ENCODE results near the gene RANBP1.

DNA sequence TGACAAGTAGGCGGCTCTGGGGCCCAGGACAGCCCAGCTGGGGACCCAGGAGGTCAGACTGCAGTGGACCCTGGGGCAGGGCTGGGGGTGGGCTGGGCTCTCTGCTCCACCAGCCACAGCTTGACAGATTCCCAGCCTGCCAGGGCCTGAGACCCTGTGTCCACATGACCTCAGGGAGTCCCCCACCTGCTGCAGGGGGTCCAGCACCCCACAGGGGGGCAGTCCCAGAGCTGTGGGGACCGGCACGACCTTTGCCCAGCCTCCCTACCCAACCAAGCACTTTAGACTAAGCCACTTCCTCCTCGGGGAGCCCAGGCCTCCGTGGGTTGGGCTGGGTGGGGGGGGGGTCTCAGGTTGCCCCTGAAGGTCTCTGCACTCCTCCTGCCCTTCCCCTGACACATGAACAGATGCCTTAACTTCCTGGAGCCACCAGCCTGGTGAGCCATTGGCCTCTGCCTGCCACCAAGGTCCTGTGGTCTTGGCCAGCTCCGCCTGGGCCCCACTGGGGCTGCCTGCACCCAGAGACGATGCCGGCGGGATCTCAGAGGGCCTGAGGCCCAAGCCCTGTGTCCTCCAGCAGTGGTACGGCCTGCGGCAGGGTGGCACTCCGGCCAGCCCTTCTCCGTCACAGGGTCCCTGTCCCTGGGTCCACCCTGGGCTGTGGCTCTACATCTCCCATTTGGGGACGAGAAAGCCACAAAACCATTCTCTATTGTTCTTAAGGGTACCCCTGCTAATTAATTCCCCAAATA, 31.5 kb downstream of the RANBP1 start:
- TF ChIP-seq EZH2phosphoT487 (IDR thresholded peaks at IDR 0.05; ENCODE audit: borderline replicate concordance, low read depth, low read length) = no peak
- no peak for TF ChIP-seq CTCF (conservative IDR thresholded peaks at IDR 0.05; ENCODE audit: low read length)

All from OCI-LY7 (cell line).